HEK293 (cell line): ENCODE results near the gene PELI3.

Experiments
- GLIS1 ChIP-seq: fragments of 450-650 bp; formaldehyde crosslinking; IDR thresholded peaks from 2 replicates; pipeline ENCODE4 v1.5.1; 2016; ENCODE audit warnings: missing biosample characterization, missing genetic modification characterization
- HOXD13 ChIP-seq: sonication (generic); formaldehyde crosslinking; IDR thresholded peaks from 2 replicates; pipeline ENCODE4 v1.8.0; 2022; ENCODE audit warnings: missing genetic modification reagents, borderline replicate concordance
- KLF1 ChIP-seq: fragments of 450-650 bp; formaldehyde crosslinking; IDR thresholded peaks from 2 replicates; pipeline ENCODE4 v1.5.1; 2016; ENCODE audit warnings: missing biosample characterization, missing genetic modification characterization
- KLF17 ChIP-seq: fragments of 450-650 bp; formaldehyde crosslinking; IDR thresholded peaks from 2 replicates; pipeline ENCODE4 v1.5.1; 2016; ENCODE audit warnings: missing biosample characterization, missing genetic modification characterization
- KLF8 ChIP-seq: fragments of 450-650 bp; formaldehyde crosslinking; IDR thresholded peaks from 2 replicates; pipeline ENCODE4 v1.5.1; 2016; ENCODE audit warnings: missing biosample characterization, missing genetic modification characterization
- TSHZ1 ChIP-seq: fragments of 450-650 bp; formaldehyde crosslinking; IDR thresholded peaks from 2 replicates; pipeline ENCODE4 v1.5.1; 2016; ENCODE audit warnings: missing biosample characterization, missing genetic modification characterization, borderline replicate concordance
- ZBTB48 ChIP-seq: fragments of 450-650 bp; formaldehyde crosslinking; IDR thresholded peaks from 2 replicates; pipeline ENCODE4 v1.5.1; 2016; ENCODE audit warnings: missing biosample characterization, missing genetic modification characterization
- ZBTB7A ChIP-seq: fragments of 450-650 bp; formaldehyde crosslinking; IDR thresholded peaks from 2 replicates; pipeline ENCODE4 v1.5.1; 2016; ENCODE audit warnings: low read depth, missing biosample characterization, missing genetic modification characterization
- ZBTB8A ChIP-seq: fragments of 450-650 bp; formaldehyde crosslinking; IDR thresholded peaks from 2 replicates; pipeline ENCODE4 v1.5.1; 2016; ENCODE audit warnings: missing biosample characterization, missing genetic modification characterization
- ZNF112 ChIP-seq: fragments of 450-650 bp; formaldehyde crosslinking; IDR thresholded peaks from 2 replicates; pipeline ENCODE4 v1.5.0; 2017; ENCODE audit warnings: missing biosample characterization, missing genetic modification characterization
- ZNF114 ChIP-seq: fragments of 450-650 bp; formaldehyde crosslinking; IDR thresholded peaks from 2 replicates; pipeline ENCODE4 v1.5.0; 2017; ENCODE audit warnings: missing biosample characterization, missing genetic modification characterization
- ZNF266 ChIP-seq: fragments of 450-650 bp; formaldehyde crosslinking; IDR thresholded peaks from 2 replicates; pipeline ENCODE4 v1.5.1; 2016; ENCODE audit warnings: missing biosample characterization, missing genetic modification characterization, low read depth
- ZNF501 ChIP-seq: fragments of 450-650 bp; formaldehyde crosslinking; IDR thresholded peaks from 2 replicates; pipeline ENCODE4 v1.5.1; 2016; ENCODE audit warnings: missing biosample characterization, missing genetic modification characterization
- ZNF530 ChIP-seq: fragments of 450-650 bp; formaldehyde crosslinking; IDR thresholded peaks from 2 replicates; pipeline ENCODE4 v1.5.1; 2016; ENCODE audit warnings: low read depth, missing biosample characterization, missing genetic modification characterization
- ZNF624 ChIP-seq: fragments of 450-650 bp; formaldehyde crosslinking; IDR thresholded peaks from 2 replicates; pipeline ENCODE4 v1.5.1; 2017; ENCODE audit warnings: missing biosample characterization, missing genetic modification characterization
- ZNF626 ChIP-seq: fragments of 450-650 bp; sonication (Bioruptor Pico); formaldehyde crosslinking; IDR thresholded peaks from 2 replicates; pipeline ENCODE4 v1.5.1; 2018; ENCODE audit warnings: missing biosample characterization, missing genetic modification characterization, inconsistent platforms
- ZNF654 ChIP-seq: fragments of 450-650 bp; formaldehyde crosslinking; IDR thresholded peaks from 2 replicates; pipeline ENCODE4 v1.5.1; 2016; ENCODE audit warnings: low read depth, missing biosample characterization, missing genetic modification characterization
- ZNF670 ChIP-seq: fragments of 450-650 bp; formaldehyde crosslinking; IDR thresholded peaks from 2 replicates; pipeline ENCODE4 v1.5.1; 2016; ENCODE audit warnings: missing biosample characterization, missing genetic modification characterization, low read depth
- ZNF76 ChIP-seq: fragments of 450-650 bp; formaldehyde crosslinking; IDR thresholded peaks from 2 replicates; pipeline ENCODE4; 2016; ENCODE audit warnings: low read depth, missing biosample characterization, missing genetic modification characterization, borderline replicate concordance
- ZNF843 ChIP-seq: fragments of 450-650 bp; formaldehyde crosslinking; IDR thresholded peaks from 2 replicates; pipeline ENCODE4 v1.5.1; 2016; ENCODE audit warnings: missing biosample characterization, missing genetic modification characterization
- ZSCAN30 ChIP-seq: fragments of 450-650 bp; IDR thresholded peaks from 2 replicates; pipeline ENCODE4 v1.5.1; 2018; ENCODE audit warnings: missing biosample characterization, mild to moderate bottlenecking, missing genetic modification characterization, moderate library complexity
- ZXDB ChIP-seq: fragments of 450-650 bp; formaldehyde crosslinking; IDR thresholded peaks from 2 replicates; pipeline ENCODE4 v1.5.1; 2016; ENCODE audit warnings: missing biosample characterization, missing genetic modification characterization
- TF ChIP-seq, protein P1 (sequence below): fragments of 450-650 bp; formaldehyde crosslinking; IDR thresholded peaks from 2 replicates; pipeline ENCODE4 v1.5.1; 2016; ENCODE audit warnings: missing biosample characterization, missing genetic modification characterization
- TF ChIP-seq, protein P2 (sequence below): fragments of 450-650 bp; formaldehyde crosslinking; IDR thresholded peaks from 2 replicates; pipeline ENCODE4 v1.5.1; 2016; ENCODE audit warnings: missing biosample characterization, missing genetic modification characterization
- TF ChIP-seq, protein P3 (sequence below): fragments of 450-650 bp; formaldehyde crosslinking; IDR thresholded peaks from 2 replicates; pipeline ENCODE4 v1.5.1; 2016; ENCODE audit warnings: missing biosample characterization, missing genetic modification characterization

Gene PELI3

GRCh38 chr11:66438504-66439466 is 27.9 kb upstream of the PELI3 start, which contains the start of gene MRPL11 (continued):
- TF ChIP-seq ZBTB48 (tag by site-specific recombination) (0 out of 2 replicates have a peak, but pooled peaks have one; percentile 15), ZBTB8A (tag by site-specific recombination) (peak; percentile 30; the same call in 1 of the 2 replicates), ZNF624 (tag by site-specific recombination) (no peak), ZXDB (tag by site-specific recombination) (peak; percentile 82), TSHZ1 (tag by site-specific recombination) (0 out of 2 replicates have a peak, but pooled peaks have one; percentile 14), ZBTB7A (tag by site-specific recombination) (0 out of 2 replicates have a peak, but pooled peaks have one; percentile 19), ZSCAN30 (peak; percentile 45; the same call in 1 of the 2 replicates), ZNF654 (tag by site-specific recombination) (peak; percentile 30), ZNF266 (tag by site-specific recombination) (no peak), HOXD13 (no peak), ZNF114 (no peak), ZNF626 (tag by site-specific recombination) (no peak), ZNF501 (peak; percentile 48), ZNF76 (tag by site-specific recombination) (peak; percentile 95), ZNF670 (no peak), KLF8 (peak; percentile 83), KLF17 (tag by site-specific recombination) (peak; percentile 82), ZNF843 (no peak), KLF1 (tag by site-specific recombination) (peak; percentile 49), ZNF530 (tag by site-specific recombination) (no peak), ZNF112 (tag by site-specific recombination) (no peak), GLIS1 (tag by site-specific recombination) (peak; percentile 40)
- TF ChIP-seq, protein P1, sequence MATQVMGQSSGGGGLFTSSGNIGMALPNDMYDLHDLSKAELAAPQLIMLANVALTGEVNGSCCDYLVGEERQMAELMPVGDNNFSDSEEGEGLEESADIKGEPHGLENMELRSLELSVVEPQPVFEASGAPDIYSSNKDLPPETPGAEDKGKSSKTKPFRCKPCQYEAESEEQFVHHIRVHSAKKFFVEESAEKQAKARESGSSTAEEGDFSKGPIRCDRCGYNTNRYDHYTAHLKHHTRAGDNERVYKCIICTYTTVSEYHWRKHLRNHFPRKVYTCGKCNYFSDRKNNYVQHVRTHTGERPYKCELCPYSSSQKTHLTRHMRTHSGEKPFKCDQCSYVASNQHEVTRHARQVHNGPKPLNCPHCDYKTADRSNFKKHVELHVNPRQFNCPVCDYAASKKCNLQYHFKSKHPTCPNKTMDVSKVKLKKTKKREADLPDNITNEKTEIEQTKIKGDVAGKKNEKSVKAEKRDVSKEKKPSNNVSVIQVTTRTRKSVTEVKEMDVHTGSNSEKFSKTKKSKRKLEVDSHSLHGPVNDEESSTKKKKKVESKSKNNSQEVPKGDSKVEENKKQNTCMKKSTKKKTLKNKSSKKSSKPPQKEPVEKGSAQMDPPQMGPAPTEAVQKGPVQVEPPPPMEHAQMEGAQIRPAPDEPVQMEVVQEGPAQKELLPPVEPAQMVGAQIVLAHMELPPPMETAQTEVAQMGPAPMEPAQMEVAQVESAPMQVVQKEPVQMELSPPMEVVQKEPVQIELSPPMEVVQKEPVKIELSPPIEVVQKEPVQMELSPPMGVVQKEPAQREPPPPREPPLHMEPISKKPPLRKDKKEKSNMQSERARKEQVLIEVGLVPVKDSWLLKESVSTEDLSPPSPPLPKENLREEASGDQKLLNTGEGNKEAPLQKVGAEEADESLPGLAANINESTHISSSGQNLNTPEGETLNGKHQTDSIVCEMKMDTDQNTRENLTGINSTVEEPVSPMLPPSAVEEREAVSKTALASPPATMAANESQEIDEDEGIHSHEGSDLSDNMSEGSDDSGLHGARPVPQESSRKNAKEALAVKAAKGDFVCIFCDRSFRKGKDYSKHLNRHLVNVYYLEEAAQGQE (tag by site-specific recombination): 0 out of 2 replicates have a peak, but pooled peaks have one; percentile 49
- TF ChIP-seq, protein P2, sequence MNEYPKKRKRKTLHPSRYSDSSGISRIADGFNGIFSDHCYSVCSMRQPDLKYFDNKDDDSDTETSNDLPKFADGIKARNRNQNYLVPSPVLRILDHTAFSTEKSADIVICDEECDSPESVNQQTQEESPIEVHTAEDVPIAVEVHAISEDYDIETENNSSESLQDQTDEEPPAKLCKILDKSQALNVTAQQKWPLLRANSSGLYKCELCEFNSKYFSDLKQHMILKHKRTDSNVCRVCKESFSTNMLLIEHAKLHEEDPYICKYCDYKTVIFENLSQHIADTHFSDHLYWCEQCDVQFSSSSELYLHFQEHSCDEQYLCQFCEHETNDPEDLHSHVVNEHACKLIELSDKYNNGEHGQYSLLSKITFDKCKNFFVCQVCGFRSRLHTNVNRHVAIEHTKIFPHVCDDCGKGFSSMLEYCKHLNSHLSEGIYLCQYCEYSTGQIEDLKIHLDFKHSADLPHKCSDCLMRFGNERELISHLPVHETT: peak; percentile 96
- TF ChIP-seq, protein P3, sequence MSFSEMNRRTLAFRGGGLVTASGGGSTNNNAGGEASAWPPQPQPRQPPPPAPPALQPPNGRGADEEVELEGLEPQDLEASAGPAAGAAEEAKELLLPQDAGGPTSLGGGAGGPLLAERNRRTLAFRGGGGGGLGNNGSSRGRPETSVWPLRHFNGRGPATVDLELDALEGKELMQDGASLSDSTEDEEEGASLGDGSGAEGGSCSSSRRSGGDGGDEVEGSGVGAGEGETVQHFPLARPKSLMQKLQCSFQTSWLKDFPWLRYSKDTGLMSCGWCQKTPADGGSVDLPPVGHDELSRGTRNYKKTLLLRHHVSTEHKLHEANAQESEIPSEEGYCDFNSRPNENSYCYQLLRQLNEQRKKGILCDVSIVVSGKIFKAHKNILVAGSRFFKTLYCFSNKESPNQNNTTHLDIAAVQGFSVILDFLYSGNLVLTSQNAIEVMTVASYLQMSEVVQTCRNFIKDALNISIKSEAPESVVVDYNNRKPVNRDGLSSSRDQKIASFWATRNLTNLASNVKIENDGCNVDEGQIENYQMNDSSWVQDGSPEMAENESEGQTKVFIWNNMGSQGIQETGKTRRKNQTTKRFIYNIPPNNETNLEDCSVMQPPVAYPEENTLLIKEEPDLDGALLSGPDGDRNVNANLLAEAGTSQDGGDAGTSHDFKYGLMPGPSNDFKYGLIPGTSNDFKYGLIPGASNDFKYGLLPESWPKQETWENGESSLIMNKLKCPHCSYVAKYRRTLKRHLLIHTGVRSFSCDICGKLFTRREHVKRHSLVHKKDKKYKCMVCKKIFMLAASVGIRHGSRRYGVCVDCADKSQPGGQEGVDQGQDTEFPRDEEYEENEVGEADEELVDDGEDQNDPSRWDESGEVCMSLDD (tag by site-specific recombination): 0 out of 2 replicates have a peak, but pooled peaks have one; percentile 32
